ENCODE measurements around the gene CAPN13. TPM values are rescaled to one million over a fixed set of nuclear protein-coding genes. Genes with fewer than 3 reads are reported as not detected.

The CAPN13 gene
- total RNA-seq, 2 experiments from 2014 or later = not detected

GRCh38 chr2:30678410-30679137 lies 128.7 kb downstream of the CAPN13 start:
- Histone ChIP-seq H3K9me3 (ENCODE audit: control insufficient read depth in 1 of 2, insufficient read depth in 1 of 2, low read length in 2 of 2) (no peaks in the 10 kb centered on the region), H3K4me3 (ENCODE audit: low read length) (no peak overlapping the region), H3K36me3 (ENCODE audit: insufficient read depth, low read length) (no peaks in the 10 kb centered on the region), H3K27me3 (ENCODE audit: control insufficient read depth in 1 of 2, insufficient read depth in 2 of 2, low read length in 2 of 2) (no peaks in the 10 kb centered on the region), H3K27ac (ENCODE audit: low read depth in 1 of 2, low read length in 2 of 2) (no peak overlapping the region), H3K4me1 (ENCODE audit: insufficient read depth, low read length) (no peaks in the 10 kb centered on the region)
- intact Hi-C loops (cut with DNase I, micrococcal nuclease) = no loop called here
- Mint-ChIP-seq H3K9me3 (no peaks in the 10 kb centered on the region), H3K4me3 (no peak overlapping the region), H3K4me1 (ENCODE audit: low read depth) (no peaks in the 10 kb centered on the region), H3K27me3 (peaks cover 1% of the 10 kb centered on the region), H3K36me3 (ENCODE audit: low read depth) (no peaks in the 10 kb centered on the region), H3K27ac (no peak overlapping the region)
- CTCF ChIA-PET = no interaction called here
- DNase-seq (no peak), ATAC-seq (ENCODE audit: poor library complexity) (no peak)
- POLR2A ChIA-PET = no interaction called here
- TF ChIP-seq CTCF (IDR thresholded peaks at IDR 0.05) = no peak

GRCh38 chr2:30677861-30678385 lies 129.3 kb downstream of the CAPN13 start:
- no peak overlapping the region for H3K27ac Mint-ChIP-seq
- H3K9me3 ChIP-seq (ENCODE audit: control insufficient read depth in 1 of 2, insufficient read depth in 1 of 2, low read length in 2 of 2) = no peaks in the 10 kb centered on the region
- TF ChIP-seq CTCF (IDR thresholded peaks at IDR 0.05) = no peak
- ATAC-seq (ENCODE audit: poor library complexity) (no peak), DNase-seq (no peak)
- H3K9me3 Mint-ChIP-seq = no peaks in the 10 kb centered on the region
- H3K36me3 ChIP-seq (ENCODE audit: insufficient read depth, low read length) = no peaks in the 10 kb centered on the region
- no peak overlapping the region for H3K4me3 ChIP-seq (ENCODE audit: low read length)
- POLR2A ChIA-PET = no interaction called here
- no peaks in the 10 kb centered on the region for H3K36me3 Mint-ChIP-seq (ENCODE audit: low read depth)
- H3K4me1 ChIP-seq (ENCODE audit: insufficient read depth, low read length) = no peaks in the 10 kb centered on the region
- H3K27me3 ChIP-seq (ENCODE audit: control insufficient read depth in 1 of 2, insufficient read depth in 2 of 2, low read length in 2 of 2) = no peaks in the 10 kb centered on the region
- intact Hi-C loops (cut with DNase I, micrococcal nuclease) = no loop called here
- H3K4me3 Mint-ChIP-seq = no peak overlapping the region
- H3K27me3 Mint-ChIP-seq = peaks cover 6% of the 10 kb centered on the region
- CTCF ChIA-PET = no interaction called here
- H3K4me1 Mint-ChIP-seq (ENCODE audit: low read depth) = no peaks in the 10 kb centered on the region
- H3K27ac ChIP-seq (ENCODE audit: low read depth in 1 of 2, low read length in 2 of 2) = no peak overlapping the region

- Mint-ChIP-seq H3K4me1 (ENCODE audit: low read depth) (no peaks in the 10 kb centered on the region), H3K36me3 (ENCODE audit: low read depth) (no peaks in the 10 kb centered on the region), H3K27ac (no peak overlapping the region), H3K9me3 (no peaks in the 10 kb centered on the region), H3K4me3 (no peak overlapping the region), H3K27me3 (peaks cover 6% of the 10 kb centered on the region)
- ChIA-PET CTCF (no interaction called here), POLR2A (no interaction called here)
- no peaks in the 10 kb centered on the region for H3K4me1 ChIP-seq (ENCODE audit: insufficient read depth, low read length)
- intact Hi-C loops (cut with DNase I, micrococcal nuclease) = no loop called here
- TF ChIP-seq CTCF (IDR thresholded peaks at IDR 0.05) = no peak
- no peak overlapping the region for H3K4me3 ChIP-seq (ENCODE audit: low read length)
- no peak overlapping the region for H3K27ac ChIP-seq (ENCODE audit: low read depth in 1 of 2, low read length in 2 of 2)
- no peak for DNase-seq
- H3K9me3 ChIP-seq (ENCODE audit: control insufficient read depth in 1 of 2, insufficient read depth in 1 of 2, low read length in 2 of 2) = no peaks in the 10 kb centered on the region
- no peaks in the 10 kb centered on the region for H3K27me3 ChIP-seq (ENCODE audit: control insufficient read depth in 1 of 2, insufficient read depth in 2 of 2, low read length in 2 of 2)
- no peaks in the 10 kb centered on the region for H3K36me3 ChIP-seq (ENCODE audit: insufficient read depth, low read length)
- no peak for ATAC-seq (ENCODE audit: poor library complexity)
Observed at GRCh38 chr2:30677231-30677630, 130.0 kb downstream of the CAPN13 start.

Data from CD4-positive, alpha-beta T cell (primary cell).